Choroid plexus epithelial cell (primary cell): ENCODE data around the gene ASAP2.

ENCODE experiments used
- DNase-seq: peaks from one replicate; pipeline ENCODE4 v3.0.0-alpha.2; 2010; ENCODE audit warnings: low read depth
- H3K4me3 ChIP-seq: 2 replicates; pipeline ENCODE4 v1.5.1; 2011; ENCODE audit warnings: low read depth, mild to moderate bottlenecking, control low read depth, low read length, moderate library complexity
- TF ChIP-seq, protein P1 (sequence below): conservative IDR thresholded peaks from 2 replicates; pipeline ENCODE4 v1.5.1; 2011; ENCODE audit warnings: low read depth, mild to moderate bottlenecking, control low read depth, inconsistent platforms, low read length, moderate library complexity

Gene ASAP2

DNA sequence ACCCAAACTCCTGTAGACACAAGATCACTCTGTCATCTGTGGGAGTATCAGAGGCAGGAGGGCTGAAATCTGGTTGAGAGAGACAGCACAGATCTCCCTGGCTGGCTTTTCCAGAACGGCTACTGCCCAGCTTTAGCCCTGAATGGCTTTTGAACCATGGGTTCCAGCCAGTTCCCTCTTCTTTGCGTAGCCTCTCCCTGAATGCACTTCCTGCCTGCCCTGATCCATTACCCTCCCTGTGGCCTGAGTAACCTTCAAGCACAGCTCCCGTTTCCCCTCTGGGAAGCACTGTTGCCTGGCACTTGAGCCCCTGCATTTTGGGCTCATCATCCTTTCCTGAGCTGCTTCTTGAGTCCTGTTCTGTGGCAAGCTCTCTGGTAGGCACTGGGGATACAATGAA is 68.8 kb downstream of the ASAP2 start:
- H3K4me3 ChIP-seq, result no peak overlapping the region
- TF ChIP-seq, protein P1, sequence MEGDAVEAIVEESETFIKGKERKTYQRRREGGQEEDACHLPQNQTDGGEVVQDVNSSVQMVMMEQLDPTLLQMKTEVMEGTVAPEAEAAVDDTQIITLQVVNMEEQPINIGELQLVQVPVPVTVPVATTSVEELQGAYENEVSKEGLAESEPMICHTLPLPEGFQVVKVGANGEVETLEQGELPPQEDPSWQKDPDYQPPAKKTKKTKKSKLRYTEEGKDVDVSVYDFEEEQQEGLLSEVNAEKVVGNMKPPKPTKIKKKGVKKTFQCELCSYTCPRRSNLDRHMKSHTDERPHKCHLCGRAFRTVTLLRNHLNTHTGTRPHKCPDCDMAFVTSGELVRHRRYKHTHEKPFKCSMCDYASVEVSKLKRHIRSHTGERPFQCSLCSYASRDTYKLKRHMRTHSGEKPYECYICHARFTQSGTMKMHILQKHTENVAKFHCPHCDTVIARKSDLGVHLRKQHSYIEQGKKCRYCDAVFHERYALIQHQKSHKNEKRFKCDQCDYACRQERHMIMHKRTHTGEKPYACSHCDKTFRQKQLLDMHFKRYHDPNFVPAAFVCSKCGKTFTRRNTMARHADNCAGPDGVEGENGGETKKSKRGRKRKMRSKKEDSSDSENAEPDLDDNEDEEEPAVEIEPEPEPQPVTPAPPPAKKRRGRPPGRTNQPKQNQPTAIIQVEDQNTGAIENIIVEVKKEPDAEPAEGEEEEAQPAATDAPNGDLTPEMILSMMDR, result no peak
- DNase-seq, result no peak

DNA sequence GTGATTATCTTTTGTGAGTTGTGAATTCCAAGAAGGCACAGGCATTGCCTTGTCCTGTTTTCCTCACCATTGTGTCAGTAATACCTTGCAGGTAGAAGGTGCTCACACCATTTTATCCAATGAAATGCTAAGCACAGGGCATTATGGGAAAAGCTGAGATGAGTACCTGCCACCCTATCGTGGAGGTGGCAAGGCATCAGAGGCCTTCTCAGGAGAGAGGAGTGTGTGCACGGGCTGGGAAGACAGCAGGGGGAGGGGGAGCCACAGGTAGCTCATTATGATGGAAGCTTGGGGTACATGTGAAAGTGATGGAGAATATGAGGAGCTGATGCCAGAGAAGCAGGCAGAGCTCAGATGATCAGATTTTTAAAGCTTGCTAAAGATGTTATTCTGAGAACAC is 69.5 kb downstream of the ASAP2 start:
- no peak for DNase-seq
- no peak overlapping the region for H3K4me3 ChIP-seq
- TF ChIP-seq, protein P1, result no peak

DNA sequence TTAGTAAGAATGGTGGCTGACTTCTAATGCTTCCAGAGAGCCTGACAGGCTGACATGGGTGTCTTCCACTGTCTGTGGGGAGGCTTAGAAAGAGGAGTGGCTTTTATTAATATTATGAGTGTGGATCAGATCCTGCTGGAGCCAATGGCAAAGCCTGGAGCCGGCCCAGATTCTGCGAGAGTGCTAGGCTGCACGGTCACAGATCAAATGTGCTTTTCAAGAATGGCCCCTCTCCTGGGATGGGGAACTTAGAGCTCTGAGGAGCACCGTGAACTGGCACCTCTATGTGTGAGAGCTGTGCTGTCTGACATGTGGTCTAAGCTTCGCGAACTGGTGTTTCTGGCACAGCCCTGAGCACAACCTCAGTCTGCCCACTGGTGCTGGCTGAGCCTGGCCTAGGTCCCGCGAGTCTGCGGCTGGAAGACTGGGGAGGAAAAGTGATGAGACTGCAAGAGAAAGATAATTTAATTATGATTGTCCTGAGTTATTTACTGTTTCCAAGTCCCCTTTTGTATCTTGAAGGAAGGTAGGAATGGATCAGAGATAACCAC is 70.4 kb downstream of the ASAP2 start:
- DNase-seq, result no peak
- no peak overlapping the region for H3K4me3 ChIP-seq
- TF ChIP-seq, protein P1, result no peak

DNA sequence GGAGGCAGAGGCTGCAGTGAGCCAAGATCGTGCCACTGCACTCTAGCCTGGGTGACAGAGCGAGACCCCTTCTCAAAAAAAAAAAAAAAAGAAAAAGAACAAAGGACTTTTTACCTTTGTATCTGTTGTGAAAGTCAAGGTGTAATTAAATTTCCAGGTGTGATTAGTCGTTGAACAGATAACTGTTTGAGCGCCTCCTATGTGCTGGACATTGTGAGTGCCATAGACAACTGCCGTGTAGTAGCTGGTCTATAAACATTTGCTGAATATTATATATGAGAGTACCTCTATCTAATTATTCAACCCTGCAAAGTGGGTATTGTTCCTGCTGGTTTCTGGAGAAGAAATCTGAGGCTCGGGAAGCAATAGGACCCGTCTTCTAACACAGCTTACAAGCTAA is 71.8 kb downstream of the ASAP2 start:
- H3K4me3 ChIP-seq, result no peak overlapping the region
- TF ChIP-seq, protein P1, result no peak
- DNase-seq, result no peak

DNA sequence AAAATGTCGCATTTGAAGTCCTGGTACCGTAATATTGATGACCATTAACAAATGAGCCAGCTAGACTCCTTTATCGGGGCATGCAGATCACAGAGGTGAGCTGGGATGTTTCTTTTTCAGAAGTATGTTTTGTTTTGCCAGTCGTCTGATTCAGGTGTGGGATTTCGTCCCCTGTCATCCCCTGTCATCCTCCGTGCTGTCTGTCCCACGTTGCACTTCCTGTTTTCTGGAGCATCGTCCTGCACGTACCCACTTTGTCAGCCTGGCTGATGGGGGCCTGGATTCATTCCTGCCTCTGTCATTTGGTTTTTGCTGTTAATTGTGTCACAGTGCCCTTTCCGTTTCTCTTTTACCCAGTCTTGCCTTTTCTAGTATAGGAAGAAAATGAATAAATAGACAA is 72.8 kb downstream of the ASAP2 start:
- H3K4me3 ChIP-seq, result no peak overlapping the region
- DNase-seq, result no peak
- TF ChIP-seq, protein P1, result no peak

DNA sequence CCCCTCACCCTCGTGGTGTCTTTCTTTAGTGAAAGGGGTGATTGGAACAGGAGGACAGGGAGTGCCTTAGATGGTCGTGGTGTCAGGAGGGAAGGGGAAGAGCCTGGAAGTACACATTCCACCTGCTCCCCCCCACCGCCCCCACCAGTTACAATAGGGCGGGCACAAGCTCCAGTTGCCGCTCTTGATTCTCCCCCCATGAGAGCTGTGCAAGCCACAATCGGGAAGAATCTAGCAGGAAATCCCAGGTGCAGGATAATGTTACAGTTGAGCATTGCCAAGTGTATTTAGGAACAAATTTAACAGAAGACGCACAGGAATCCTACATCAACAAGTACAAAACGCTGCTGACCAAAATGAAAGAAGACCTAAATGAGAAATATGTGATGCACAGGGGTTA is 73.6 kb downstream of the ASAP2 start:
- TF ChIP-seq, protein P1, result no peak

DNA sequence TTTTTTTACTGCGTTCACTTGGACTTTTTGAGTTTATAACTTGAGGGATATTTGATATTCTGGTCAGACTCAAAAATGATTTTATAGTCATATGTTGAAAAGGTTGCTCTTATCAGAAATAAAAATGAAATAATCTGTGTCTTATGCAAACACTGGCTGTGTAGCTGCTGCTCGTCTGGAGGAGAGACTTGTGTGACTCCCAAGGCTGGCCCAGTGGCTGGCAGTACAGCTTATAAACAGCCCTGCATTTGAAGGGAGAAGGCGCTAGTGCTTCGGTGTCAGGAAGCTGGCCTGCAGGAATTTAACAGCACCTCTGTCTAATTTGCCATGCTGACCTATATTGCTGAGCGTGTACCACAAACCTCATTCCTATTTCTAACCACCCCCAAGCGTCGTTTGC is 74.5 kb downstream of the ASAP2 start:
- TF ChIP-seq, protein P1, result no peak
- no peak overlapping the region for H3K4me3 ChIP-seq
- DNase-seq, result no peak

More for the DNA sequence above, 73.6 kb downstream of the ASAP2 start:
- H3K4me3 ChIP-seq, result no peak overlapping the region
- no peak for DNase-seq
